ENCODE results near the gene EPB42.
"Not testable (repeated sequence)": the region's sequence is repeated elsewhere in the genome, so short reads cannot be mapped to it uniquely, and the experiment has no call there.

EPB42 gene

GRCh38 chr15:43211224-43211735 lies 9.5 kb downstream of the EPB42 start:
- no peaks in the 10 kb centered on the region for H3K36me3 ChIP-seq (ENCODE audit: insufficient read depth, low read length)
- H3K4me1 ChIP-seq (ENCODE audit: insufficient read depth, low read length), result no peaks in the 10 kb centered on the region
- no peak overlapping the region for H3K9ac ChIP-seq (ENCODE audit: low read depth, low read length)
- no peaks in the 10 kb centered on the region for H3K9me3 ChIP-seq (ENCODE audit: control insufficient read depth, insufficient read depth, low read length)

GRCh38 chr15:43210807-43211206 lies 10.0 kb downstream of the EPB42 start:
- no peaks in the 10 kb centered on the region for H3K36me3 ChIP-seq (ENCODE audit: insufficient read depth, low read length)
- no peak overlapping the region for H3K9ac ChIP-seq (ENCODE audit: low read depth, low read length)
- H3K9me3 ChIP-seq (ENCODE audit: control insufficient read depth, insufficient read depth, low read length), result no peaks in the 10 kb centered on the region
- H3K4me1 ChIP-seq (ENCODE audit: insufficient read depth, low read length), result no peaks in the 10 kb centered on the region

- Histone ChIP-seq H3K4me1 (ENCODE audit: insufficient read depth, low read length) (no peaks in the 10 kb centered on the region), H3K9me3 (ENCODE audit: control insufficient read depth, insufficient read depth, low read length) (no peaks in the 10 kb centered on the region), H3K9ac (ENCODE audit: low read depth, low read length) (no peak overlapping the region), H3K36me3 (ENCODE audit: insufficient read depth, low read length) (no peaks in the 10 kb centered on the region)
Measured at GRCh38 chr15:43210172-43210745, 10.6 kb downstream of the EPB42 start.

GRCh38 chr15:43209059-43209824 lies 11.6 kb downstream of the EPB42 start:
- Histone ChIP-seq H3K36me3 (ENCODE audit: insufficient read depth, low read length) (no peaks in the 10 kb centered on the region), H3K9me3 (ENCODE audit: control insufficient read depth, insufficient read depth, low read length) (no peaks in the 10 kb centered on the region), H3K4me1 (ENCODE audit: insufficient read depth, low read length) (no peaks in the 10 kb centered on the region; the same call in 1 of the 2 replicates), H3K9ac (ENCODE audit: low read depth, low read length) (no peak overlapping the region)

GRCh38 chr15:43208052-43209002 lies 12.5 kb downstream of the EPB42 start:
- no peaks in the 10 kb centered on the region; the same call in 1 of the 2 replicates for H3K4me1 ChIP-seq (ENCODE audit: insufficient read depth, low read length)
- no peaks in the 10 kb centered on the region for H3K9me3 ChIP-seq (ENCODE audit: control insufficient read depth, insufficient read depth, low read length)
- no peaks in the 10 kb centered on the region for H3K36me3 ChIP-seq (ENCODE audit: insufficient read depth, low read length)
- no peak overlapping the region for H3K9ac ChIP-seq (ENCODE audit: low read depth, low read length)

- no peaks in the 10 kb centered on the region for H3K9me3 ChIP-seq (ENCODE audit: control insufficient read depth, insufficient read depth, low read length)
- no peaks in the 10 kb centered on the region; the same call in 1 of the 2 replicates for H3K4me1 ChIP-seq (ENCODE audit: insufficient read depth, low read length)
- H3K9ac ChIP-seq (ENCODE audit: low read depth, low read length), result no peak overlapping the region
- H3K36me3 ChIP-seq (ENCODE audit: insufficient read depth, low read length), result no peaks in the 10 kb centered on the region
Measured at GRCh38 chr15:43207024-43207423, 13.8 kb downstream of the EPB42 start.

GRCh38 chr15:43206054-43206453 lies 14.8 kb downstream of the EPB42 start:
- Histone ChIP-seq H3K4me1 (ENCODE audit: insufficient read depth, low read length) (no peaks in the 10 kb centered on the region; the same call in 1 of the 2 replicates), H3K36me3 (ENCODE audit: insufficient read depth, low read length) (no peaks in the 10 kb centered on the region), H3K9ac (ENCODE audit: low read depth, low read length) (no peak overlapping the region), H3K9me3 (ENCODE audit: control insufficient read depth, insufficient read depth, low read length) (no peaks in the 10 kb centered on the region)

- no peaks in the 10 kb centered on the region for H3K36me3 ChIP-seq (ENCODE audit: insufficient read depth, low read length)
- no peak overlapping the region for H3K9ac ChIP-seq (ENCODE audit: low read depth, low read length)
- H3K4me1 ChIP-seq (ENCODE audit: insufficient read depth, low read length), result no peaks in the 10 kb centered on the region; the same call in 1 of the 2 replicates
- H3K9me3 ChIP-seq (ENCODE audit: control insufficient read depth, insufficient read depth, low read length), result no peaks in the 10 kb centered on the region
Measured at GRCh38 chr15:43204016-43204901, 16.6 kb downstream of the EPB42 start.

GRCh38 chr15:43199945-43200488 lies 20.8 kb downstream of the EPB42 start:
- Histone ChIP-seq H3K4me1 (ENCODE audit: insufficient read depth, low read length) (no peaks in the 10 kb centered on the region; the same call in 1 of the 2 replicates), H3K36me3 (ENCODE audit: insufficient read depth, low read length) (no peaks in the 10 kb centered on the region; the same call in 1 of the 2 replicates), H3K9ac (ENCODE audit: low read depth, low read length) (no peak overlapping the region), H3K9me3 (ENCODE audit: control insufficient read depth, insufficient read depth, low read length) (no peaks in the 10 kb centered on the region; the same call in 1 of the 2 replicates)

- H3K4me1 ChIP-seq (ENCODE audit: insufficient read depth, low read length), result no peaks in the 10 kb centered on the region; the same call in 1 of the 2 replicates
- H3K36me3 ChIP-seq (ENCODE audit: insufficient read depth, low read length), result no peaks in the 10 kb centered on the region; the same call in 1 of the 2 replicates
- no peaks in the 10 kb centered on the region; the same call in 1 of the 2 replicates for H3K9me3 ChIP-seq (ENCODE audit: control insufficient read depth, insufficient read depth, low read length)
- no peak overlapping the region for H3K9ac ChIP-seq (ENCODE audit: low read depth, low read length)
Measured at GRCh38 chr15:43198992-43199391, 21.8 kb downstream of the EPB42 start.

- not testable (repeated sequence) for H3K9ac ChIP-seq (ENCODE audit: low read depth, low read length); H3K9me3 ChIP-seq (ENCODE audit: control insufficient read depth, insufficient read depth, low read length); H3K36me3 ChIP-seq (ENCODE audit: insufficient read depth, low read length); H3K4me1 ChIP-seq (ENCODE audit: insufficient read depth, low read length)
Measured at GRCh38 chr15:43198556-43198955, 22.3 kb downstream of the EPB42 start.

- not testable (repeated sequence) for H3K9me3 ChIP-seq (ENCODE audit: control insufficient read depth, insufficient read depth, low read length); H3K4me1 ChIP-seq (ENCODE audit: insufficient read depth, low read length); H3K36me3 ChIP-seq (ENCODE audit: insufficient read depth, low read length); H3K9ac ChIP-seq (ENCODE audit: low read depth, low read length)
Measured at GRCh38 chr15:43197773-43198172, 23.0 kb downstream of the EPB42 start.
